HepG2 (cell line): Measurements from ENCODE around the gene PPP1R1B. TPM values are rescaled to one million over a fixed set of nuclear protein-coding genes. Genes with fewer than 3 reads are reported as not detected.
A peak's percentile ranks its signal among the peaks of the same experiment; 100 is the strongest.

Experiments used
- ARNTL ChIP-seq: sonication (generic); formaldehyde crosslinking; IDR thresholded peaks from 2 replicates; pipeline ENCODE4 v1.4.0; 2020; ENCODE audit warnings: mild to moderate bottlenecking, missing genetic modification reagents
- ATAD3A ChIP-seq: sonication (generic); formaldehyde crosslinking; IDR thresholded peaks from 2 replicates; pipeline ENCODE4 v1.4.0; 2020; ENCODE audit warnings: missing genetic modification reagents
- BHLHE40 ChIP-seq: IDR thresholded peaks from 2 replicates; pipeline ENCODE4 v1.6.1; 2011; ENCODE audit warnings: low read length, improper control_type of control experiment
- KAT8 ChIP-seq: IDR thresholded peaks from 2 replicates; pipeline ENCODE4 v1.6.1; 2016; ENCODE audit warnings: missing genetic modification reagents, missing compliant biosample characterization
- MLLT10 ChIP-seq: sonication (generic); formaldehyde crosslinking; IDR thresholded peaks from 2 replicates; pipeline ENCODE4 v1.4.0; 2020; ENCODE audit warnings: missing genetic modification reagents
- SRY ChIP-seq: sonication (generic); formaldehyde crosslinking; IDR thresholded peaks from 2 replicates; pipeline ENCODE4 v1.8.0; 2022; ENCODE audit warnings: mild to moderate bottlenecking, missing genetic modification reagents
- TARDBP ChIP-seq: sonication (generic); formaldehyde crosslinking; IDR thresholded peaks from 2 replicates; pipeline ENCODE4 v1.8.0; 2022; ENCODE audit warnings: mild to moderate bottlenecking, missing genetic modification reagents
- ZNF234 ChIP-seq: sonication (generic); formaldehyde crosslinking; conservative IDR thresholded peaks from 2 replicates; pipeline ENCODE4 v1.5.1; 2020; ENCODE audit warnings: mild to moderate bottlenecking, missing genetic modification reagents
- ZNF292 ChIP-seq: sonication (generic); formaldehyde crosslinking; IDR thresholded peaks from 2 replicates; pipeline ENCODE4 v1.8.1; 2022; ENCODE audit warnings: mild to moderate bottlenecking, low read depth, missing genetic modification reagents, borderline replicate concordance
- polyA plus RNA-seq, 8 experiments: library from polyadenylated mRNA; depleted of rRNA in 3 of 8; stranded (reverse) in 7 of 8; unstranded in 1 of 8; fragments of >200 nt; fragmentation: Illumina TruSeq in 4 of 8; extraction: Trizol in 4 of 8; gene quantifications; 2 replicates each; pipeline versions ENCODE4 v1.2.1 to v1.2.3, GENCODE V29; 2011 to 2016; ENCODE audit warnings: low read depth in 4 of 8, missing spikeins in 1 of 8, mixed read lengths in 1 of 8; ENCODE audit not compliant: insufficient read depth in 1 of 8
- total RNA-seq, 5 experiments: library from RNA; depleted of rRNA; stranded (reverse); fragments of >200 nt; fragmentation: Illumina TruSeq; extraction: Trizol; gene quantifications; 2 replicates each; pipeline ENCODE4 v1.2.3, GENCODE V29; 2016; ENCODE audit warnings: low read depth in 1 of 5
- TF ChIP-seq, protein P1 (sequence below), 2 experiments: IDR thresholded peaks; 2 replicates each; pipeline ENCODE4 v1.6.1; 2011 to 2012; ENCODE audit warnings: low read length in 2 of 2, borderline replicate concordance in 1 of 2, low read depth in 1 of 2, mild to moderate bottlenecking in 1 of 2, moderate library complexity in 1 of 2
- TF ChIP-seq, protein P2 (sequence below): IDR thresholded peaks from 2 replicates; pipeline ENCODE4 v1.4.0; 2020; ENCODE audit warnings: mild to moderate bottlenecking, missing genetic modification reagents
- TF ChIP-seq, protein P3 (sequence below): sonication (generic); formaldehyde crosslinking; IDR thresholded peaks from 2 replicates; pipeline ENCODE4 v1.5.0; 2020; ENCODE audit warnings: mild to moderate bottlenecking, missing genetic modification reagents, borderline replicate concordance

PPP1R1B gene
- total and polyA plus RNA-seq, 2 of the 13 experiments (the other 11 are each of a cell fraction or from before 2014, with no cell fraction given): 0.08 TPM; not detected in 1

DNA sequence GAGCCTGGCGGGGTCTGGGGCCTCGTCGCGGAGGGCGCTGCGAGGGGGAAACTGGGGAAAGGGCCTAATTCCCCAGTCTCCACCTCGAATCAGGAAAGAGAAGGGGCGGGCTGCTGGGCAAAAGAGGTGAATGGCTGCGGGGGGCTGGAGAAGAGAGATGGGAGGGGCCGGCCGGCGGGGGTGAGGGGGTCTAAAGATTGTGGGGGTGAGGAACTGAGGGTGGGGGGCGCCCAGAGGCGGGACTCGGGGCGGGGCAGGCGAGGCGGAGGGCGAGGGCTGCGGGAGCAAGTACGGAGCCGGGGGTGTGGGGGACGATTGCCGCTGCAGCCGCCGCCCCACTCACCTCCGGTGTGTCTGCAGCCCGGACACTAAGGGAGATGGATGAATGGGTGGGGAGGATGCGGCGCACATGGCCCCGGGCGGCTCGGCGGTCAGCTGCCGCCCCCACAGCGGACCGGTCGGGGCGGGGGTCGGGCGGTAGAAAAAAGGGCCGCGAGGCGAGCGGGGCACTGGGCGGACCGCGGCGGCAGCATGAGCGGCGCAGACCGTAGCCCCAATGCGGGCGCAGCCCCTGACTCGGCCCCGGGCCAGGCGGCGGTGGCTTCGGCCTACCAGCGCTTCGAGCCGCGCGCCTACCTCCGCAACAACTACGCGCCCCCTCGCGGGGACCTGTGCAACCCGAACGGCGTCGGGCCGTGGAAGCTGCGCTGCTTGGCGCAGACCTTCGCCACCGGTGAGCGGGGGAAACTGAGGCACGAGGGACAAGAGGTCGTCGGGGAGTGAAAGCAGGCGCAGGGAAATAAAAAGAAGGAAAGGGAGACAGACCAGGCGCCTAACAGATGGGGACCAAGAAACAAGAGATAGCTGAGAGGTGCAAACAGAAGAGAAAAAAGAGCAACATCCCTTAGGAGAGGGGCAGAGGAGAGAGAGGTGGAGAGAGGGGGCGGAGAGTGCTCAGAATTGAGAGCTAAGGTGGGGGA lies 41.5 kb downstream of the PPP1R1B start, which contains the start of gene PNMT (continued):
- TF ChIP-seq, protein P1, sequence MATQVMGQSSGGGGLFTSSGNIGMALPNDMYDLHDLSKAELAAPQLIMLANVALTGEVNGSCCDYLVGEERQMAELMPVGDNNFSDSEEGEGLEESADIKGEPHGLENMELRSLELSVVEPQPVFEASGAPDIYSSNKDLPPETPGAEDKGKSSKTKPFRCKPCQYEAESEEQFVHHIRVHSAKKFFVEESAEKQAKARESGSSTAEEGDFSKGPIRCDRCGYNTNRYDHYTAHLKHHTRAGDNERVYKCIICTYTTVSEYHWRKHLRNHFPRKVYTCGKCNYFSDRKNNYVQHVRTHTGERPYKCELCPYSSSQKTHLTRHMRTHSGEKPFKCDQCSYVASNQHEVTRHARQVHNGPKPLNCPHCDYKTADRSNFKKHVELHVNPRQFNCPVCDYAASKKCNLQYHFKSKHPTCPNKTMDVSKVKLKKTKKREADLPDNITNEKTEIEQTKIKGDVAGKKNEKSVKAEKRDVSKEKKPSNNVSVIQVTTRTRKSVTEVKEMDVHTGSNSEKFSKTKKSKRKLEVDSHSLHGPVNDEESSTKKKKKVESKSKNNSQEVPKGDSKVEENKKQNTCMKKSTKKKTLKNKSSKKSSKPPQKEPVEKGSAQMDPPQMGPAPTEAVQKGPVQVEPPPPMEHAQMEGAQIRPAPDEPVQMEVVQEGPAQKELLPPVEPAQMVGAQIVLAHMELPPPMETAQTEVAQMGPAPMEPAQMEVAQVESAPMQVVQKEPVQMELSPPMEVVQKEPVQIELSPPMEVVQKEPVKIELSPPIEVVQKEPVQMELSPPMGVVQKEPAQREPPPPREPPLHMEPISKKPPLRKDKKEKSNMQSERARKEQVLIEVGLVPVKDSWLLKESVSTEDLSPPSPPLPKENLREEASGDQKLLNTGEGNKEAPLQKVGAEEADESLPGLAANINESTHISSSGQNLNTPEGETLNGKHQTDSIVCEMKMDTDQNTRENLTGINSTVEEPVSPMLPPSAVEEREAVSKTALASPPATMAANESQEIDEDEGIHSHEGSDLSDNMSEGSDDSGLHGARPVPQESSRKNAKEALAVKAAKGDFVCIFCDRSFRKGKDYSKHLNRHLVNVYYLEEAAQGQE (IDR thresholded peaks at IDR 0.05; ENCODE audit: borderline replicate concordance in 1 of 2, low read depth in 1 of 2, low read length in 2 of 2): no peak
- no peak for TF ChIP-seq TARDBP (CRISPR knock-in tag)
- TF ChIP-seq BHLHE40: no peak
- 0 out of 2 replicates have a peak, but pooled peaks have one; percentile 40 for TF ChIP-seq ARNTL (CRISPR knock-in tag)
- no peak for TF ChIP-seq MLLT10 (CRISPR knock-in tag)
- peak; percentile 55; the same call in 1 of the 2 replicates for TF ChIP-seq KAT8 (CRISPR knock-in tag)
- TF ChIP-seq ZNF292 (CRISPR knock-in tag): no peak
- TF ChIP-seq ZNF234 (CRISPR knock-in tag): no peak
- no peak for TF ChIP-seq ATAD3A (CRISPR knock-in tag)
- peak; percentile 92 for TF ChIP-seq SRY (CRISPR knock-in tag)
- TF ChIP-seq, protein P2, sequence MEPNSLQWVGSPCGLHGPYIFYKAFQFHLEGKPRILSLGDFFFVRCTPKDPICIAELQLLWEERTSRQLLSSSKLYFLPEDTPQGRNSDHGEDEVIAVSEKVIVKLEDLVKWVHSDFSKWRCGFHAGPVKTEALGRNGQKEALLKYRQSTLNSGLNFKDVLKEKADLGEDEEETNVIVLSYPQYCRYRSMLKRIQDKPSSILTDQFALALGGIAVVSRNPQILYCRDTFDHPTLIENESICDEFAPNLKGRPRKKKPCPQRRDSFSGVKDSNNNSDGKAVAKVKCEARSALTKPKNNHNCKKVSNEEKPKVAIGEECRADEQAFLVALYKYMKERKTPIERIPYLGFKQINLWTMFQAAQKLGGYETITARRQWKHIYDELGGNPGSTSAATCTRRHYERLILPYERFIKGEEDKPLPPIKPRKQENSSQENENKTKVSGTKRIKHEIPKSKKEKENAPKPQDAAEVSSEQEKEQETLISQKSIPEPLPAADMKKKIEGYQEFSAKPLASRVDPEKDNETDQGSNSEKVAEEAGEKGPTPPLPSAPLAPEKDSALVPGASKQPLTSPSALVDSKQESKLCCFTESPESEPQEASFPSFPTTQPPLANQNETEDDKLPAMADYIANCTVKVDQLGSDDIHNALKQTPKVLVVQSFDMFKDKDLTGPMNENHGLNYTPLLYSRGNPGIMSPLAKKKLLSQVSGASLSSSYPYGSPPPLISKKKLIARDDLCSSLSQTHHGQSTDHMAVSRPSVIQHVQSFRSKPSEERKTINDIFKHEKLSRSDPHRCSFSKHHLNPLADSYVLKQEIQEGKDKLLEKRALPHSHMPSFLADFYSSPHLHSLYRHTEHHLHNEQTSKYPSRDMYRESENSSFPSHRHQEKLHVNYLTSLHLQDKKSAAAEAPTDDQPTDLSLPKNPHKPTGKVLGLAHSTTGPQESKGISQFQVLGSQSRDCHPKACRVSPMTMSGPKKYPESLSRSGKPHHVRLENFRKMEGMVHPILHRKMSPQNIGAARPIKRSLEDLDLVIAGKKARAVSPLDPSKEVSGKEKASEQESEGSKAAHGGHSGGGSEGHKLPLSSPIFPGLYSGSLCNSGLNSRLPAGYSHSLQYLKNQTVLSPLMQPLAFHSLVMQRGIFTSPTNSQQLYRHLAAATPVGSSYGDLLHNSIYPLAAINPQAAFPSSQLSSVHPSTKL: peak; percentile 58
- TF ChIP-seq, protein P3, sequence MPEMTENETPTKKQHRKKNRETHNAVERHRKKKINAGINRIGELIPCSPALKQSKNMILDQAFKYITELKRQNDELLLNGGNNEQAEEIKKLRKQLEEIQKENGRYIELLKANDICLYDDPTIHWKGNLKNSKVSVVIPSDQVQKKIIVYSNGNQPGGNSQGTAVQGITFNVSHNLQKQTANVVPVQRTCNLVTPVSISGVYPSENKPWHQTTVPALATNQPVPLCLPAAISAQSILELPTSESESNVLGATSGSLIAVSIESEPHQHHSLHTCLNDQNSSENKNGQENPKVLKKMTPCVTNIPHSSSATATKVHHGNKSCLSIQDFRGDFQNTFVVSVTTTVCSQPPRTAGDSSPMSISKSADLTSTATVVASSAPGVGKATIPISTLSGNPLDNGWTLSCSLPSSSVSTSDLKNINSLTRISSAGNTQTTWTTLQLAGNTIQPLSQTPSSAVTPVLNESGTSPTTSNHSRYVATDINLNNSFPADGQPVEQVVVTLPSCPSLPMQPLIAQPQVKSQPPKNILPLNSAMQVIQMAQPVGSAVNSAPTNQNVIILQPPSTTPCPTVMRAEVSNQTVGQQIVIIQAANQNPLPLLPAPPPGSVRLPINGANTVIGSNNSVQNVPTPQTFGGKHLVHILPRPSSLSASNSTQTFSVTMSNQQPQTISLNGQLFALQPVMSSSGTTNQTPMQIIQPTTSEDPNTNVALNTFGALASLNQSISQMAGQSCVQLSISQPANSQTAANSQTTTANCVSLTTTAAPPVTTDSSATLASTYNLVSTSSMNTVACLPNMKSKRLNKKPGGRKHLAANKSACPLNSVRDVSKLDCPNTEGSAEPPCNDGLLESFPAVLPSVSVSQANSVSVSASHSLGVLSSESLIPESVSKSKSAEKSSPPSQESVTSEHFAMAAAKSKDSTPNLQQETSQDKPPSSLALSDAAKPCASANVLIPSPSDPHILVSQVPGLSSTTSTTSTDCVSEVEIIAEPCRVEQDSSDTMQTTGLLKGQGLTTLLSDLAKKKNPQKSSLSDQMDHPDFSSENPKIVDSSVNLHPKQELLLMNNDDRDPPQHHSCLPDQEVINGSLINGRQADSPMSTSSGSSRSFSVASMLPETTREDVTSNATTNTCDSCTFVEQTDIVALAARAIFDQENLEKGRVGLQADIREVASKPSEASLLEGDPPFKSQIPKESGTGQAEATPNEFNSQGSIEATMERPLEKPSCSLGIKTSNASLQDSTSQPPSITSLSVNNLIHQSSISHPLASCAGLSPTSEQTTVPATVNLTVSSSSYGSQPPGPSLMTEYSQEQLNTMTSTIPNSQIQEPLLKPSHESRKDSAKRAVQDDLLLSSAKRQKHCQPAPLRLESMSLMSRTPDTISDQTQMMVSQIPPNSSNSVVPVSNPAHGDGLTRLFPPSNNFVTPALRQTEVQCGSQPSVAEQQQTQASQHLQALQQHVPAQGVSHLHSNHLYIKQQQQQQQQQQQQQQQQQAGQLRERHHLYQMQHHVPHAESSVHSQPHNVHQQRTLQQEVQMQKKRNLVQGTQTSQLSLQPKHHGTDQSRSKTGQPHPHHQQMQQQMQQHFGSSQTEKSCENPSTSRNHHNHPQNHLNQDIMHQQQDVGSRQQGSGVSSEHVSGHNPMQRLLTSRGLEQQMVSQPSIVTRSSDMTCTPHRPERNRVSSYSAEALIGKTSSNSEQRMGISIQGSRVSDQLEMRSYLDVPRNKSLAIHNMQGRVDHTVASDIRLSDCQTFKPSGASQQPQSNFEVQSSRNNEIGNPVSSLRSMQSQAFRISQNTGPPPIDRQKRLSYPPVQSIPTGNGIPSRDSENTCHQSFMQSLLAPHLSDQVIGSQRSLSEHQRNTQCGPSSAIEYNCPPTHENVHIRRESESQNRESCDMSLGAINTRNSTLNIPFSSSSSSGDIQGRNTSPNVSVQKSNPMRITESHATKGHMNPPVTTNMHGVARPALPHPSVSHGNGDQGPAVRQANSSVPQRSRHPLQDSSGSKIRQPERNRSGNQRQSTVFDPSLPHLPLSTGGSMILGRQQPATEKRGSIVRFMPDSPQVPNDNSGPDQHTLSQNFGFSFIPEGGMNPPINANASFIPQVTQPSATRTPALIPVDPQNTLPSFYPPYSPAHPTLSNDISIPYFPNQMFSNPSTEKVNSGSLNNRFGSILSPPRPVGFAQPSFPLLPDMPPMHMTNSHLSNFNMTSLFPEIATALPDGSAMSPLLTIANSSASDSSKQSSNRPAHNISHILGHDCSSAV (CRISPR knock-in tag): no peak
